ENCODE results near the gene POLE2.

The POLE2 gene

GRCh38 chr14:49633640-49634546 is 54.1 kb downstream of the POLE2 start (continued):
- TF ChIP-seq SP2 (tag by site-specific recombination; IDR thresholded peaks at IDR 0.05) (peak; percentile 70), ZNF654 (tag by site-specific recombination; IDR thresholded peaks at IDR 0.05; ENCODE audit: low read depth) (peak; percentile 86), ZNF792 (tag by site-specific recombination; IDR thresholded peaks at IDR 0.05) (no peak), REST (tag by site-specific recombination; IDR thresholded peaks at IDR 0.05) (0 out of 2 replicates have a peak, but pooled peaks have one; percentile 30), HIC1 (tag by site-specific recombination; IDR thresholded peaks at IDR 0.05) (peak; percentile 95), PRDM4 (tag by site-specific recombination; IDR thresholded peaks at IDR 0.05) (peak; percentile 14; the same call in 1 of the 2 replicates), ZEB2 (tag by site-specific recombination; IDR thresholded peaks at IDR 0.05) (peak; percentile 94), OVOL3 (tag by site-specific recombination; IDR thresholded peaks at IDR 0.05) (peak; percentile 8; the same call in 1 of the 2 replicates), KLF1 (tag by site-specific recombination; IDR thresholded peaks at IDR 0.05) (no peak), ZNF2 (tag by site-specific recombination; IDR thresholded peaks at IDR 0.05) (peak; percentile 94), ZBTB21 (tag by site-specific recombination; IDR thresholded peaks at IDR 0.05) (no peak), ZNF366 (tag by site-specific recombination; conservative IDR thresholded peaks at IDR 0.05) (no peak), ZBTB26 (tag by site-specific recombination; optimal IDR thresholded peaks at IDR 0.05) (peak; percentile 72), ZNF48 (tag by site-specific recombination; IDR thresholded peaks at IDR 0.05) (no peak), MEIS1 (CRISPR knock-in tag; IDR thresholded peaks at IDR 0.05; ENCODE audit: borderline replicate concordance) (no peak), ZNF394 (tag by site-specific recombination; IDR thresholded peaks at IDR 0.05; ENCODE audit: borderline replicate concordance) (peak; percentile 46; the same call in 1 of the 2 replicates), ZSCAN16 (tag by site-specific recombination; IDR thresholded peaks at IDR 0.05) (0 out of 2 replicates have a peak, but pooled peaks have one; percentile 12), ZNF280D (tag by site-specific recombination; IDR thresholded peaks at IDR 0.05) (no peak), ZNF174 (tag by site-specific recombination; IDR thresholded peaks at IDR 0.05) (no peak), CTCF (tag by site-specific recombination; IDR thresholded peaks at IDR 0.05) (peak; percentile 94), ZNF560 (tag by site-specific recombination; IDR thresholded peaks at IDR 0.05; ENCODE audit: borderline replicate concordance) (no peak), KLF7 (tag by site-specific recombination; IDR thresholded peaks at IDR 0.05; ENCODE audit: borderline replicate concordance) (0 out of 2 replicates have a peak, but pooled peaks have one; percentile 12), ZNF530 (tag by site-specific recombination; IDR thresholded peaks at IDR 0.05; ENCODE audit: low read depth) (0 out of 2 replicates have a peak, but pooled peaks have one; percentile 8), ZNF610 (tag by site-specific recombination; IDR thresholded peaks at IDR 0.05; ENCODE audit: borderline replicate concordance) (no peak)

Measured in HEK293 (cell line).